ENCODE results near the gene LMO1. TPM values are rescaled to one million over a fixed set of nuclear protein-coding genes. Genes with fewer than 3 reads are reported as not detected.

The LMO1 gene
- total RNA-seq, 1 experiment from 2014 or later, result not detected

DNA sequence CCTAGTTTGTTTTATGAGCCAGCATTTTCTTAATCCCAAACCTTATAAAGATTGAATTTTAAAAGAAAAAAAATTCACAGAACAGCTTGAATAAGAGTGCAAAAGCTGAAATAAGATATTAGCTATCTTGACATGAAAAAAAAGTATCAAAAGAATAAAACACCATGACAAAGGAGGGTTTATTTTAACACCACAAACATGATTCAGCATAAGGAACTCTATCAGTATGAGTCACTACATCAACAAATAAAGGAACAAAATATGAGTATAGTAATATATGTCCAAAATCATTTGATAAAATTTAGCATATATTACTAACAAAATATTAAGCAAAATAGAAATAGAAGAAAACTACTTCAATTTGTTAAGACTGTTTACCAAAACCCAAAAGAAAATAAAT, 9.6 kb upstream of the LMO1 start:
- H3K4me3 ChIP-seq, result no peak overlapping the region
- H3F3A ChIP-seq (ENCODE audit: insufficient read depth, low read depth), result no peaks in the 10 kb centered on the region
- no peaks in the 10 kb centered on the region for H3K9me3 ChIP-seq (ENCODE audit: insufficient read depth, low read depth)
- H3K4me1 ChIP-seq (replicated peaks; ENCODE audit: insufficient read depth), result peaks cover 14% of the 10 kb centered on the region
- H2AFZ ChIP-seq, result no peak overlapping the region
- DNase-seq, result peak in 1 of 2 experiments; percentile 60
- H3K27me3 ChIP-seq (ENCODE audit: insufficient read depth, low read depth), result no peaks in the 10 kb centered on the region
- ChIA-PET POLR2A (ENCODE audit: unreplicated experiment) (no interaction called here), CTCF (interaction anchor here (0.6 kb wide), 1 partner anchor 80 kb away, joined by 3 read pairs; no protein-coding TSS in a partner anchor)
- BruUV-seq (replicated peaks), result no TSS peak
- intact Hi-C loops (cut with micrococcal nuclease; ENCODE audit: unreplicated experiment), result no loop called here
- H3K9me2 ChIP-seq (ENCODE audit: insufficient read depth), result no peaks in the 10 kb centered on the region
- H3K4me2 ChIP-seq, result peak overlapping the region; percentile 12
- no peak for TF ChIP-seq EZH2 (IDR thresholded peaks at IDR 0.05; ENCODE audit: low read depth)
- TF ChIP-seq, protein P1, sequence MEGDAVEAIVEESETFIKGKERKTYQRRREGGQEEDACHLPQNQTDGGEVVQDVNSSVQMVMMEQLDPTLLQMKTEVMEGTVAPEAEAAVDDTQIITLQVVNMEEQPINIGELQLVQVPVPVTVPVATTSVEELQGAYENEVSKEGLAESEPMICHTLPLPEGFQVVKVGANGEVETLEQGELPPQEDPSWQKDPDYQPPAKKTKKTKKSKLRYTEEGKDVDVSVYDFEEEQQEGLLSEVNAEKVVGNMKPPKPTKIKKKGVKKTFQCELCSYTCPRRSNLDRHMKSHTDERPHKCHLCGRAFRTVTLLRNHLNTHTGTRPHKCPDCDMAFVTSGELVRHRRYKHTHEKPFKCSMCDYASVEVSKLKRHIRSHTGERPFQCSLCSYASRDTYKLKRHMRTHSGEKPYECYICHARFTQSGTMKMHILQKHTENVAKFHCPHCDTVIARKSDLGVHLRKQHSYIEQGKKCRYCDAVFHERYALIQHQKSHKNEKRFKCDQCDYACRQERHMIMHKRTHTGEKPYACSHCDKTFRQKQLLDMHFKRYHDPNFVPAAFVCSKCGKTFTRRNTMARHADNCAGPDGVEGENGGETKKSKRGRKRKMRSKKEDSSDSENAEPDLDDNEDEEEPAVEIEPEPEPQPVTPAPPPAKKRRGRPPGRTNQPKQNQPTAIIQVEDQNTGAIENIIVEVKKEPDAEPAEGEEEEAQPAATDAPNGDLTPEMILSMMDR (conservative IDR thresholded peaks at IDR 0.05), result no peak
- peak overlapping the region; percentile 42 for H3K27ac ChIP-seq
- H3K36me3 ChIP-seq (ENCODE audit: low read depth), result no peaks in the 10 kb centered on the region
- no peaks in the 10 kb centered on the region for H4K20me1 ChIP-seq (ENCODE audit: insufficient read depth)
- H3K79me2 ChIP-seq (ENCODE audit: low read depth), result no peaks in the 10 kb centered on the region

DNA sequence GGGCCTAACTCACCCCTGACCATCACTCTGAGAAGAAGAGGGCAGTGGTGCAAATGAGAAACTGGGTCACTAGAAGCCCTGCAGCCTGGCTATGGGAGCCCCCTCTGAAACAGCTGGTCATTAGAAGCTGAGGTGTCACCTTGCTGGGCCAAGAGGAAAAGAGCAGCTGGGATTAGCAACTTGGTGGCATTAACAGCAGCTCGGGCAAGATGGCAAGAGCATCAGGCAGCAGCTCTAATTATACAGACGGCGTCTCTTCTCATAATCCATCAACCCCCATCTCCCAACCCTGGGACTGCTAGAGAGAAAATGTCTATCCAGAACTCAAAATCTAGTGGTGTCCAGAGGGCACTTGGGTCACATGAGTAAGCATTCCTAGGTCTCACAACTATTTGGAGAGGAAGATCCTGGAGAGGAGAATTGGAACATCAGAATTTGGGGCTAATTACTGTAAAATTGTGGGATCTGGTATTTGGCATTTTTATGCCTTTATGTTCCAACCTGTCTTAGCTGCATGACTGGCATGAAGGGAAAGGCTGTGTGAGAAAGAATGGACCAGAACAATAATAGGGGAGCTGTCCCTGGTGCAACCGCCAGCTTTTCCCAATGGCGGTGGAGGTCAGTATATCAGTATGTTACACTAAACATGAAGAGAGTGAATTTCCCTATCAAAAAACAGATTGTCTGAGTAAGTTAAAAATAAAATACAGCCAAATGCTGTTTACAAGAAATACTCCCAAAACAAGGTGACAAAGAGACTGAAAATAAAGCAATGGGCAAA, 7.6 kb upstream of the LMO1 start:
- TF ChIP-seq, protein P1 (conservative IDR thresholded peaks at IDR 0.05), result no peak
- no peak for TF ChIP-seq EZH2 (IDR thresholded peaks at IDR 0.05; ENCODE audit: low read depth)
- CTCF ChIA-PET, result no interaction called here
- Histone ChIP-seq H3F3A (ENCODE audit: insufficient read depth, low read depth) (no peaks in the 10 kb centered on the region), H2AFZ (no peak overlapping the region), H3K27me3 (ENCODE audit: insufficient read depth, low read depth) (no peaks in the 10 kb centered on the region), H3K27ac (no peak overlapping the region), H3K4me3 (no peak overlapping the region), H3K9me2 (ENCODE audit: insufficient read depth) (no peaks in the 10 kb centered on the region), H3K36me3 (ENCODE audit: low read depth) (no peaks in the 10 kb centered on the region), H3K9me3 (ENCODE audit: insufficient read depth, low read depth) (no peaks in the 10 kb centered on the region), H4K20me1 (ENCODE audit: insufficient read depth) (no peaks in the 10 kb centered on the region), H3K4me2 (no peak overlapping the region), H3K79me2 (ENCODE audit: low read depth) (no peaks in the 10 kb centered on the region), H3K4me1 (replicated peaks; ENCODE audit: insufficient read depth) (peaks cover 14% of the 10 kb centered on the region)
- DNase-seq, result no peak
- POLR2A ChIA-PET (ENCODE audit: unreplicated experiment), result no interaction called here
- BruUV-seq (replicated peaks), result no TSS peak
- intact Hi-C loops (cut with micrococcal nuclease; ENCODE audit: unreplicated experiment), result no loop called here

DNA sequence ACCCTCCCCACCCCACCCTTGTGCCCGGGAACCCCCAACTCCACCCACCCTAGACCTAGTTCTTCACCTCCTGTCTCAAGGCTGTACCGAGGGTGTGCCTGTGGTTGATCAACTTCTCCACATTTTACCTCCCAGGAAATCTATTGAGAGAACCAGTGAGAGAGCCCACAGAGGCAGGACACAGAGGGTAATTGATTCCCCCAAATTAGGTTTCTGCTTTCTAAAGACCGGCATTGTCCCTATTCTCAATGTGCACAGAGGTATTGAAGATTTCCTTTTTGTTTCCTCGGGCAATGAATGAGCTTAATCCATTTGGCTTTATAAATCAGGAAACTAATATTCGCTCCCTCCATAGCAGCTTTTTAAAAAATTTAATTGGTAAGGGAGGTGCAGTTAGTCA, 6.0 kb upstream of the LMO1 start:
- Histone ChIP-seq H3K36me3 (ENCODE audit: low read depth) (no peaks in the 10 kb centered on the region), H3K27me3 (ENCODE audit: insufficient read depth, low read depth) (no peaks in the 10 kb centered on the region), H3K79me2 (ENCODE audit: low read depth) (no peaks in the 10 kb centered on the region), H3K9me2 (ENCODE audit: insufficient read depth) (no peaks in the 10 kb centered on the region), H3K4me2 (no peak overlapping the region), H3K27ac (no peak overlapping the region), H2AFZ (no peak overlapping the region), H3K4me3 (no peak overlapping the region), H3F3A (ENCODE audit: insufficient read depth, low read depth) (no peaks in the 10 kb centered on the region), H3K9me3 (ENCODE audit: insufficient read depth, low read depth) (no peaks in the 10 kb centered on the region), H3K4me1 (replicated peaks; ENCODE audit: insufficient read depth) (peaks cover 14% of the 10 kb centered on the region), H4K20me1 (ENCODE audit: insufficient read depth) (no peaks in the 10 kb centered on the region)
- BruUV-seq (replicated peaks), result no TSS peak
- DNase-seq, result no peak
- ChIA-PET POLR2A (ENCODE audit: unreplicated experiment) (no interaction called here), CTCF (interaction anchor here (0.6 kb wide), 1 partner anchor 45 kb away, joined by 4 read pairs; no protein-coding TSS in a partner anchor)
- no peak for TF ChIP-seq EZH2 (IDR thresholded peaks at IDR 0.05; ENCODE audit: low read depth)
- TF ChIP-seq, protein P1 (conservative IDR thresholded peaks at IDR 0.05), result no peak
- intact Hi-C loops (cut with micrococcal nuclease; ENCODE audit: unreplicated experiment), result no loop called here

Measured in PC-9 (cell line).